Fibroblast of lung (primary cell): ENCODE results near the gene TUBA1B.
"Not testable (repeated sequence)": the region's sequence is repeated elsewhere in the genome, so short reads cannot be mapped to it uniquely, and the experiment has no call there.

Experiments
- CTCF ChIP-seq, 2 donors: IDR thresholded peaks in 1 of 2; conservative IDR thresholded peaks in 1 of 2; 1 replicate in 1 of 2; 2 replicates in 1 of 2; pipeline ENCODE4 v1.5.1; 2011 to 2012; ENCODE audit warnings: low read length in 2 of 2, control low read depth in 1 of 2, inconsistent platforms in 1 of 2, low read depth in 1 of 2, mild to moderate bottlenecking in 1 of 2
- EZH2 ChIP-seq: IDR thresholded peaks from 2 replicates; pipeline ENCODE4 v1.5.1; 2012; ENCODE audit warnings: low read length, control low read depth, mild to moderate bottlenecking; ENCODE audit errors: missing control alignments

- TF ChIP-seq CTCF (conservative IDR thresholded peaks at IDR 0.05 in 1 of 2, IDR thresholded peaks at IDR 0.05 in 1 of 2; ENCODE audit: low read depth in 1 of 2, low read length in 2 of 2); EZH2: not testable (repeated sequence)
Observed at GRCh38 chr12:49136997-49137396, 5.8 kb upstream of the TUBA1B start.
